NB4 (cell line): ENCODE results near the gene FLT1.

Experiments
- CTCF ChIP-seq: IDR thresholded peaks from one replicate; pipeline ENCODE4 v1.5.1; 2012; ENCODE audit warnings: low read depth, low read length
- MAX ChIP-seq: IDR thresholded peaks from 2 replicates; pipeline ENCODE4 v1.6.1; 2011; ENCODE audit warnings: low read depth, low read length
- MYC ChIP-seq: IDR thresholded peaks from 2 replicates; pipeline ENCODE4 v1.6.1; 2011; ENCODE audit warnings: low read depth, low read length
- POLR2A ChIP-seq: IDR thresholded peaks from 2 replicates; pipeline ENCODE4 v1.6.1; 2011; ENCODE audit warnings: mild to moderate bottlenecking; ENCODE audit not compliant: insufficient read length; ENCODE audit errors: extremely low read depth

GRCh38 chr13:28313579-28313978 lies 181.3 kb downstream of the FLT1 start:
- TF ChIP-seq CTCF (peak; percentile 52), MAX (no peak), MYC (no peak), POLR2A (no peak)
